ENCODE data around the gene WBP1L.
"Not testable (repeated sequence)": the region's sequence is repeated elsewhere in the genome, so short reads cannot be mapped to it uniquely, and the experiment has no call there.

WBP1L gene

GRCh38 chr10:102743588-102744373 lies at the start of gene WBP1L:
WBP1L (plus strand) TSS chr10:102743948; CDS start chr10:102744054, 106 bp downstream.
- DNase-seq (ENCODE audit: insufficient read length, low spot score) = peak; percentile 91
- peak; percentile 99 for FAIRE-seq

GRCh38 chr10:102695401-102695800 lies 48.3 kb upstream of the WBP1L start:
- FAIRE-seq = not testable (repeated sequence)

GRCh38 chr10:102696736-102697135 lies 47.0 kb upstream of the WBP1L start:
- DNase-seq (ENCODE audit: insufficient read length, low spot score) (no peak), FAIRE-seq (no peak)

More at GRCh38 chr10:102695401-102695800, 48.3 kb upstream of the WBP1L start:
- not testable (repeated sequence) for DNase-seq (ENCODE audit: insufficient read length, low spot score)

DNA sequence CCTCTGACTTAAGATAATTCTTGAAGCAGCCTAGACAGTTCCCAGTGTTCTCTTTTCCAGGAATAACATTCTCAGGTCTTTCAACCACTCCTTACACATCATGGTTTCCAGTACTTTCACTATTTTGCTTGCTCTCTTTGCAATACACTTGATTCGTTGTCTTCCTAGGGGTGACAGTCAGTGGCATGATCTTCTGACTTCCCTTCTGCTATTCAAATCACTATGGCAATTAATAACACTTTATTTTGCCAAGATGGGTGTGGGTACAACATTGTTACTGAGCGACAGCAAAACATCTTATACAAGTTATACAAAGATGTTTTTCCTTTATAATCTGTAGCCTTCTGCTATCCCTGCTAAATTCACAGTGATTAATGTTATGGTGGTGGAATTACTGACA lies 44.9 kb upstream of the WBP1L start:
- DNase-seq (ENCODE audit: insufficient read length, low spot score) = no peak
- FAIRE-seq = no peak

DNA sequence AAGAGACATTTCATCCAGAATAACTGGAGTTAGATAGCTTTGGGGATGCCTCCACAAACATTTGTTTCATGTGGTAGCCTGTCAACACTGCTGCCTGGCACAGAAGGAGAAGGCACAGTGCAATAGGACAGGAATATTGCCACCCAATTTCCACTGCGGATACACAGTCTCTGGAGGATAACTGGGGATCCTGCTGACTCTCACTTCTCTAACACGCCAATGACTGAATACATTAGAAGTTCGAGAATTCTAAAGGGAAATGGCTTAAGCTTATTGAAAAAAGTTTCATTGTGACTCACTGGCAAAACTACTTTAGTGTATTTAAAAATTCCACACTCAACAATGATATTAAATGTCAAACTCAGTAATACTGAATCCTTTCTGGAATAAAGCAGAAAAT lies 42.5 kb upstream of the WBP1L start:
- DNase-seq (ENCODE audit: insufficient read length, low spot score) (no peak), FAIRE-seq (no peak)

DNA sequence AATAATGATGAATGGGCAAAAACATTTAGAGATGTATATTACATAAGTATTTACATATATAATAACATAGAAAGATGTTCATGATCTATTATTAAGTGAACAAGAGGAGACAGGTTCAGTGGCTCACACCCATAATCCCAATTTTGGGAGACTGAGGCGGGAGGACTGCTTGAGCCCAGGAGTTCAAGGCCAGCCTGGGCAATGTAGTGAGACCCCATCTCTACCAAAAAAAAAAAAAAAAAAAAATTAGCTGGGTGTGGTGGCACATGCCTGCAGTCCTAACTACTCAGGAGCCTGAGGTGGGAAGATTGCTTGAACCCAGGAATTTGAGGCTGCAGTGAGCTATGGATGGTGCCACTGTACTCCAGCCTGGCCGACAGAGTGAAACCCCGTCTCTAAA lies 42.0 kb upstream of the WBP1L start:
- DNase-seq (ENCODE audit: insufficient read length, low spot score) = no peak
- no peak for FAIRE-seq

- FAIRE-seq (no peak), DNase-seq (ENCODE audit: insufficient read length, low spot score) (no peak)
These were observed 41.0 kb upstream of the WBP1L start for GRCh38 chr10:102702742-102703141.

GRCh38 chr10:102704915-102705314 lies 38.8 kb upstream of the WBP1L start:
- DNase-seq (ENCODE audit: insufficient read length, low spot score) = no peak
- FAIRE-seq = no peak

DNA sequence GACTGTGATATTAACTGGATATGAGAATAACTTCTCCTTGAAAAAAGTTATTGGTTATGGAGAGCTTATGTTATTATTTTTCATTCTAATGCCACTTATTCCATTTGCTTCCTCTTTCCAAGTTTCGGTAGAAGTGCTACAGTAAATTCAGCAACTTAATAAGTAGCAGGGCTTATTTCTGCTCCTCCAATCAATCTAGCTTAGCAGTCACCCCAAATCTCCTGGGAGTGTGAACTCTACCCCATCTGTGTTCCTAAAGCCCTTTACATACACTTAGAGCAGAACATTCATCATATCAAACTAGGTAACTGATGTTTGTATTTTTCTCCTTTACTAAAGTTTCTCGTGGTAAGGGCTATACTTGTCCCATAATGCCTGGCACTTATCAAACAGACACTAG lies 38.2 kb upstream of the WBP1L start:
- no peak for DNase-seq (ENCODE audit: insufficient read length, low spot score)
- FAIRE-seq = peak; percentile 44

- FAIRE-seq = no peak
- no peak for DNase-seq (ENCODE audit: insufficient read length, low spot score)
These were observed 33.1 kb upstream of the WBP1L start for GRCh38 chr10:102710609-102711008.

- FAIRE-seq = peak; percentile 85
- DNase-seq (ENCODE audit: insufficient read length, low spot score) = no peak
These were observed 31.7 kb upstream of the WBP1L start for GRCh38 chr10:102712089-102712488.

DNA sequence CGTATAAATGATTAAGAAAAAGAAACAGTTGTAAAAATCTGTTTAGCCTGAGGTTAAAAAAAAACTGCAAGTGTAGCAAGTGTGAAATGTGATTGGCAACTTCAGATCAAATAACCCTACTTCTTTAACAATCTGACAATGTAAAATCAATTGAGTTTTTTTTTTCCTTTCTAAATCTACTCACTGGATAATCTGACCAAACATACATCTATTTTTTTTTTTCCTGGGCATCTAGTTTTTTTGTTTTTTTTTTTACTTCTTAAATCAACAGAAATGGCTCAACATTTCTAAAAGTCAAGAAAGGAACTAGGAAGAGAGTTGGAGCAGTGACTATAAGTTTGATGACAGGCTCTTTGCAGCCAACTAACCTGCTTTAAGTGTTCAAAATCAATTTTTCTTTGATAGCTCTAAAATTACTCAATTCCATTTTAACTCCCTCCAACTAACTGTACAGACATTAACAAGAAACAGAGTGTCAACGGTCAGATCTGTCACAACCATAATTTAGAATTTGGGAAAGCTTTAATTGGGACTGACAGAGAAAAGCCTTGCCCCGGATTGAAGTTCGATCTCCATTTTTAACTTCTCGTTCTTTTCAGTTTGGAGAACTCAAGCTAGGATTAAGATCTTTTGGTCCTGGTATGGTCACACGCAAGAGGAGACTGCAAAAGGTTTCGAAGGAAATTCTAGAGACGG lies 30.8 kb upstream of the WBP1L start:
- DNase-seq (ENCODE audit: insufficient read length, low spot score) (no peak), FAIRE-seq (peak; percentile 4)

- DNase-seq (ENCODE audit: insufficient read length, low spot score) (peak; percentile 48), FAIRE-seq (no peak)
These were observed 30.3 kb upstream of the WBP1L start for GRCh38 chr10:102713539-102713813.

- peak; percentile 93 for DNase-seq (ENCODE audit: insufficient read length, low spot score)
- peak; percentile 93 for FAIRE-seq
These were observed 29.7 kb upstream of the WBP1L start, which contains the start of gene ARL3 for GRCh38 chr10:102713814-102714620. ARL3 (minus strand) TSS chr10:102714397; CDS start chr10:102714275, 122 bp downstream.

DNA sequence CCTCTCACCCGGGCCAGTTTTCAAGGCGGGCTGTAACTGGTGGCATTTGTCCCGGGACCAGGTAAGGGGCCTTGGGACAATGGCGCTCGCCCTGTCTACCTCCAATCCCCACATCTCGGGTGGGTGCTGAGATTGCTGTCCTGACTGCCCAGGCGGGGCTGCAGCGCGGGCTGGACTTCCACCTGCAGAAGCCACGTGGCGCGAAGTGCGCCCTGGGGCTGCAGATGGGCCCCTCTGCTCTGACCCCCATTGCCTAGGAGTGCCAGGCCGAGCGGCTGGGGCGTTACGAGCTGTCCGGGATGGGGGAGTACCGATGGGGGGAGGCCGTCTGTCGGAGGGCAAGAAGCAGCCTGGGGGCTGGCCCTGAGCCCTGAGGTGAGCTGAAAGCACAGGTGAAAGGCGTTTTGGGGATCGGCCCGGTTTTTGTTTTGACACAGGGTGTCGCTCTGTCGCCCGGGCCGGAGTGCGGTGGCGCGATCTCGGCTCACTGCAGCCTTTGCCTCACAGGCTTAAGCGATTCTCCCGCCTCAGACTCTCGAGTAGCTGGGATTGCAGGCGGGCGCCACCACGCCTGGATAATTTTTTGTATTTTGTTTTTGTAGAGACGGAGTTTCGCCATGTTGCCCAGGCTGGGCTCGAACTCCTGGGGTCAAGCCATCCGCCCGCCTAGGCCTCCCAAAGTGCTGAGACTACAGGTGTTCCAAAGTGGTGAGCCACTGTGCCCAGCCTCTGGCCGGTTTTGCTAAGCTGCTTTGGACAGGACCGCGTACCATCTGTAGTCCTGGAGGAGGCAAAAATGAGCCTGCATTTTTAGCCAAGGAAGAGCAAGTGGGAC lies 28.9 kb upstream of the WBP1L start, which contains the start of gene SFXN2:
TSS of gene SFXN2 (plus strand) at position 16 of the 835 bp plus-strand sequence. CDS start 12,001 bp downstream, outside the sequence.
- no peak for FAIRE-seq
- no peak for DNase-seq (ENCODE audit: insufficient read length, low spot score)

DNA sequence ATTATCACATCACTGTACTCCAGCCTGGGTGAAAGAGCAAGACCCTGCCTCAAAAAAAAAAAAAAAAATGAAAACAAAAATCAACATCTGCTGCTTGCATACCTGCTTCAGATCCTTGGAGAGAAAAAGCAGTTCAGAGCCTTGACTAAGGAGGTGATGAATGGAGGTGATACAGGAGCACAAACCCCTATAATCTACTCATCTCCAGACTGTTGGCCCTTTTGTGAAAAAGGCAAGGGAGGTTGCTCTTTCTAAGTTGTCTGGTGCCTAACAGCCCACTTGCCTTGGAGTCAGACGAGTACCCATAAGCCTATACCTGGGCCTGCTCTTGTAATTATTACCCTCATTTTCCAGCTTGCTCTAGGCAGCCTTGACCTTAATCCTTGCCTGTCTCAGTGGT lies 27.9 kb upstream of the WBP1L start:
- DNase-seq (ENCODE audit: insufficient read length, low spot score) = no peak
- FAIRE-seq = no peak

DNA sequence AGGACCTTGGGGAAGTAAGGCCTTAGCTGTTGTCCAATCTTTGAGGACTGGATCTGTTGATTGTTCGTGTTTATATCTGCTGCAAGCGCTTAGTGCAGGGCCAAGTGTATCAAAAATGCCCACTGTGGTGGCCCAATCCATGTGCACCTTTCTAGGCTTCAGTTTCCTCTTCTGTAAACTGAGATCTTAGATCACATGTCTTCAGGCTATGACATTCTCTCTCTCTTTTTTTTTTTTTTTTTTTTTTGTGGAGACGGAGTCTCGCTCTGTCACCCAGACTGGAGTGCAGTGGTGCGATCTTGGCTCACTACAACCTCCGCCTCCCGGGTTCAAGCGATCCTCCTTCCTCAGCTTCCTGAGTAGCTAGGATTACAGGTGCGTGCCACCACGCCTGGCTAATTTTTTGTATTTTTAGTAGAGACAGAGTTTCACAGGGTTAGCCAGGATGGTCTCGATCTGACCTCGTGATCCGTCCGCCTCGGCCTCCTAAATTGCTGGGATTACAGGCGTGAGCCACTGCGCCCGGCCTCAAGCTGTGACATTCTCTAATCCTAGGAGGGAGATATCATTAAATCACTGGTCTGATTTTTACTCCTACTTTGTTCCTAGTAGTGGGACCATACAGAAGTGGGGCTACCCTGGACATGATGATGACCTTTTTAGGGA lies 26.7 kb upstream of the WBP1L start:
- FAIRE-seq; DNase-seq (ENCODE audit: insufficient read length, low spot score): not testable (repeated sequence)

GRCh38 chr10:102718220-102718619 lies 25.5 kb upstream of the WBP1L start:
- DNase-seq (ENCODE audit: insufficient read length, low spot score) (no peak), FAIRE-seq (no peak)

- no peak for DNase-seq (ENCODE audit: insufficient read length, low spot score)
- FAIRE-seq = no peak
These were observed 23.4 kb upstream of the WBP1L start for GRCh38 chr10:102720337-102720736.

All from GM19239 (cell line).